T47D (cell line): ENCODE measurements around the gene C1QTNF8.

ENCODE experiments used
- DNase-seq, 2 experiments: peaks; one replicate each; pipeline versions ENCODE4 v3.0.0 to v3.0.0-alpha.2; 2011 to 2012; ENCODE audit warnings: low read depth in 1 of 2, low spot score in 1 of 2
- JUND ChIP-seq: IDR thresholded peaks from 2 replicates; pipeline ENCODE4 v1.6.1; 2012; ENCODE audit warnings: low read depth
- in situ Hi-C: cut with HindIII; loops from 2 replicates; pipeline ENCODE4 v1.10.0; 2016; ENCODE audit warnings: low sequenced_read_pairs, low pct_unique_long_range_greater_than_20kb

The C1QTNF8 gene

GRCh38 chr16:1124795-1125194 is 28.8 kb upstream of the C1QTNF8 start:
- no peak for TF ChIP-seq JUND
- DNase-seq = no peak
- in situ Hi-C loops = no loop called here

GRCh38 chr16:1124291-1124690 is 28.2 kb upstream of the C1QTNF8 start:
- no peak for DNase-seq
- no peak for TF ChIP-seq JUND
- in situ Hi-C loops = no loop called here

DNA sequence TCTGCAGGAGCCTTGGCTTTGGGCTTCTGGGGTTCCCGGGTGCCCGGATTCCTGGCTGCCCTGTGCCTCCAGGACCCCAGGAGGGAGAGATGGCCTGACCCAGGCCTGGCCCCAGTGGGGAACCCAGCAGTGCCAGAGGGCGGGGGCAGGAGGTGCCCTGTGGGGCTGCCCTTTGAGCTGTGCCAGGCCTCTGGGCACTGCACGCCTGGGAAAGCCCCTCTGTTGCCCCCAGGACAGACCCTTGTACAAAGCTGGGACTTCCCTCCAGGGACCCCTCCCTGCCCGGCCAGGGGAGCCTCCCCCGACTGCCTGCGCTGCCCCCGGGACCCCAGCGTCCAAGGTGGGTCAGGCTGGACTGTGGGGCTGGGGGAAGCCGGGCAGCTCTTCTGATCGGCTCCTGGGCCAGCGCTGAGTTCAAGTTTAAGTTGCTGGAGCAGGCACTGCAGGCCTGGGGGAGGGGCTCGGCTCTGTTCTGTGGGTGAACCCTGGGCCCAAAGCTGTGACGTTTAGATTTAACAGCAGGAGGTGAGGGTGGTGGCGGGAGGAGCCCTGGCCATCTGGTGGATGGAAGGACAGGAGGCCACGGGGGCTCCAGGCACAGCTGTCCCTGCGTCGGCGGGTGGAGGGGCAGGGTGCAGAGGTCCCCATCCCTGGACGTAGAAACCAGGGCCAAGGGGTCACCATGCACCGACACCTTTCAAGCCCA is 27.6 kb upstream of the C1QTNF8 start:
- no peak for DNase-seq
- no peak for TF ChIP-seq JUND
- in situ Hi-C loops = no loop called here

GRCh38 chr16:1122398-1122765 is 26.3 kb upstream of the C1QTNF8 start:
- DNase-seq = no peak
- TF ChIP-seq JUND = no peak
- in situ Hi-C loops = no loop called here

GRCh38 chr16:1121601-1122397 is 25.8 kb upstream of the C1QTNF8 start:
- no peak for TF ChIP-seq JUND
- in situ Hi-C loops = no loop called here
- no peak for DNase-seq

DNA sequence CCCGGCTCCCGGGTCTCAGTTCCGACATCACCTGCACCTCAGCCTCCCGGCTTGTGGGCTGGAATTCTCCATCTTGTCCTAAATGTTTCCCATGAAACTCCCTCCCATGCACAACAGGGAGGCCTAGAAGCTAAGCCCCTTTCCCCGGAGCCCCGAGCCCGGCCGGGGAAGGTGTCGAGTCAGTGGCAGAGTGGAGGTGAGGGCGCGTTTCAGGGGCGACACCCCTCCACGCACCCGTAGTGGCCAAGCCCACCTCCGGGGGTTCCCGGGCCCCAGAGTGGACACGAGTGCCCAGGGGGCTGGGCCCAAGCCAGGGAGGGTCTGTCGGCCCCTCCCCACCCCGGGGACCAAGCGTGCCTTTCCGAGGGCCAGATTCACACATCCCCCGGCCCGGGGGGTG is 25.0 kb upstream of the C1QTNF8 start:
- DNase-seq = no peak
- TF ChIP-seq JUND = no peak
- in situ Hi-C loops = no loop called here

GRCh38 chr16:1120577-1120941 is 24.5 kb upstream of the C1QTNF8 start:
- DNase-seq = no peak
- in situ Hi-C loops = no loop called here
- TF ChIP-seq JUND = no peak

- in situ Hi-C loops = no loop called here
- no peak for DNase-seq
- no peak for TF ChIP-seq JUND
These were observed 23.9 kb upstream of the C1QTNF8 start for GRCh38 chr16:1119766-1120576.

DNA sequence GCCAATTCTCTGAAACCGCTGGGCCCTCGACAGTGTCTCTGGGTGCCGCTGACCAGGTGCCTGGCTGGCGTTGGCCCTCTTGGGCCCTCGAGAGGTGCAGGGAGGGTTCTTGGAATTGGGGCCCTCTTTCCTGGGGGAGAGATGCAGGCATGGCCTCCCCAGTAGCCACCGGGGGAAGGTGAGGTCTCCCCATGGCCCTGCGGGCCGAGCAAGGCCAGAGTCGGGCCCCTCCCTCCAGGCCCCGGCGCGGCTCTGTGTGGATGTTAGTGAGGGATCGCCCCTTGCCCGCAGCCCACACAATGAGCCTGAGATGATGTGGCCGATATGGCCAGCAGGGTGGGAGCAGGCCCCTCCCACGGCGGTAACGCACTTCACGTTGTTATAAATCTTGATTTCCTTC is 23.1 kb upstream of the C1QTNF8 start:
- in situ Hi-C loops = no loop called here
- TF ChIP-seq JUND = no peak
- DNase-seq = no peak

DNA sequence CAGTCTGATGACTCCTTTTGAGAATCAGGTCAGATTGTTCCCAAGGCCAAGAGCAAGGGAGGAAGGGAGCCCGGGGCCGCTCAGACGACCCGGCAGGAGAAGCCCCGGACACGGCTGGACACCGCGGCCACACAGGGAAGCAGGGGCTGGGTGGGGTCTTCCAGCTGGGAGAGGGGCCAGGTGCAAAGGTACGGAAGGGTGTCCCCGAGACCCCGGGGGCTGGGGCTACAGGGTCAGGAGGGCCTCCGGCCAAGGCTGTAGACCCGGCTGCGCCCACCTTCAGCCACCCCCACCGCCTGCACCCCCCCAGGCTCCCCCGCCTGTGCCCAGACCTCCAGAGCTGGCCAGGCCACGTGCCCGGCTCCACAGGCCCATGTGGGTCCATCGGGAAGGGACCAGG is 21.9 kb upstream of the C1QTNF8 start:
- no peak for DNase-seq
- TF ChIP-seq JUND = no peak
- in situ Hi-C loops = no loop called here

- DNase-seq = no peak
- in situ Hi-C loops = no loop called here
- no peak for TF ChIP-seq JUND
These were observed 21.3 kb upstream of the C1QTNF8 start for GRCh38 chr16:1117176-1117900.

GRCh38 chr16:1116693-1117077 is 20.6 kb upstream of the C1QTNF8 start:
- in situ Hi-C loops = no loop called here
- no peak for DNase-seq
- no peak for TF ChIP-seq JUND
